Epithelial cell of proximal tubule (primary cell): ENCODE data around the gene GTF2I. TPM values are rescaled to one million over a fixed set of nuclear protein-coding genes. Genes with fewer than 3 reads are reported as not detected.
"Not testable (repeated sequence)": the region's sequence is repeated elsewhere in the genome, so short reads cannot be mapped to it uniquely, and the experiment has no call there.

Experiments
- DNase-seq: peaks from one replicate; pipeline ENCODE4 v3.0.0-alpha.2; 2011; ENCODE audit warnings: low read depth
- H3K4me3 ChIP-seq: 2 replicates; pipeline ENCODE4 v1.5.1; 2011; ENCODE audit warnings: low read depth, mild to moderate bottlenecking, low read length
- total RNA-seq: library from RNA; depleted of rRNA; stranded (reverse); fragments of >200 nt; gene quantifications from 2 replicates; pipeline ENCODE4 v1.2.3, GENCODE V29; 2015
- TF ChIP-seq, protein P1 (sequence below): conservative IDR thresholded peaks from 2 replicates; pipeline ENCODE4 v1.5.1; 2012; ENCODE audit warnings: low read depth, mild to moderate bottlenecking, low read length

GTF2I gene
- total RNA-seq, 1 donor from 2014 or later, result 101 TPM

DNA sequence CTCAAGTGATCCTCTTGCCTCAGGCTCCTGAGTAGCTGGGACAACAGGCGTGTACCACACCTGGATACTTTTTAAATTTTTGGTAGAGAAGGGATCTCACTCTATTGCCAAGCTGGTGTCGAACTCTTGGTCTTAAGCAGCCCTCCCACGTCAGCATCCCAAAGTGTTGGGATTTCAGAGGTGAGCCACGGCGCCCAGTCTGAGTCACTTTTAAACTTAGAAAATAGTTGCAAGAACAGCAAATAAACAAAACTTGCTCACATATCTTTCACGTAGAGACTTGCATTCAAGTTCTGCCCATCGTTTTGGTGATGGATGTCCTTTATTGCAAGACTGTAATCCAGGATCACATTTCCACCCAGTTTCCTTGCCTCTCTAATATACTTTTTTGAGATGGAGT, 16.6 kb downstream of the GTF2I start:
- H3K4me3 ChIP-seq, result no peak overlapping the region
- TF ChIP-seq, protein P1, sequence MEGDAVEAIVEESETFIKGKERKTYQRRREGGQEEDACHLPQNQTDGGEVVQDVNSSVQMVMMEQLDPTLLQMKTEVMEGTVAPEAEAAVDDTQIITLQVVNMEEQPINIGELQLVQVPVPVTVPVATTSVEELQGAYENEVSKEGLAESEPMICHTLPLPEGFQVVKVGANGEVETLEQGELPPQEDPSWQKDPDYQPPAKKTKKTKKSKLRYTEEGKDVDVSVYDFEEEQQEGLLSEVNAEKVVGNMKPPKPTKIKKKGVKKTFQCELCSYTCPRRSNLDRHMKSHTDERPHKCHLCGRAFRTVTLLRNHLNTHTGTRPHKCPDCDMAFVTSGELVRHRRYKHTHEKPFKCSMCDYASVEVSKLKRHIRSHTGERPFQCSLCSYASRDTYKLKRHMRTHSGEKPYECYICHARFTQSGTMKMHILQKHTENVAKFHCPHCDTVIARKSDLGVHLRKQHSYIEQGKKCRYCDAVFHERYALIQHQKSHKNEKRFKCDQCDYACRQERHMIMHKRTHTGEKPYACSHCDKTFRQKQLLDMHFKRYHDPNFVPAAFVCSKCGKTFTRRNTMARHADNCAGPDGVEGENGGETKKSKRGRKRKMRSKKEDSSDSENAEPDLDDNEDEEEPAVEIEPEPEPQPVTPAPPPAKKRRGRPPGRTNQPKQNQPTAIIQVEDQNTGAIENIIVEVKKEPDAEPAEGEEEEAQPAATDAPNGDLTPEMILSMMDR, result no peak
- no peak for DNase-seq

DNA sequence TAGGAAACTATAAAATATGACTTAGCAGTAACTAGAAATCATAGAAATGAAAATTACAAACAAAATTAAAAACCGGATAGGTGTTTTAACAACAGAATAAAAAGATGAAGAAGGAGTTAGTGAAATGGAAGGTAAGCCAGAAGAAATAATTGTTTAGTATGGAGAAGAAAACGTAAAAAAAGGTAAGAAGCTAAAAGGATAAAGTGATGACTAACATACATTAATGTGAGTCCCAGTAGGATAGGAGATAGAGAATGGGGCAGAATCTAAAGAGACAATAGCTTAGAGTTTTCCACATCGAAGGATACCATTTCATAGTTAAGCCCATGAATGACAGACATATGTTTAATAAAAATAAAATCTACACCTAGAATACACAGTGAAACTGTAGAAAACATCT, 25.3 kb downstream of the GTF2I start:
- H3K4me3 ChIP-seq, result no peak overlapping the region
- TF ChIP-seq, protein P1, result no peak
- no peak for DNase-seq

DNA sequence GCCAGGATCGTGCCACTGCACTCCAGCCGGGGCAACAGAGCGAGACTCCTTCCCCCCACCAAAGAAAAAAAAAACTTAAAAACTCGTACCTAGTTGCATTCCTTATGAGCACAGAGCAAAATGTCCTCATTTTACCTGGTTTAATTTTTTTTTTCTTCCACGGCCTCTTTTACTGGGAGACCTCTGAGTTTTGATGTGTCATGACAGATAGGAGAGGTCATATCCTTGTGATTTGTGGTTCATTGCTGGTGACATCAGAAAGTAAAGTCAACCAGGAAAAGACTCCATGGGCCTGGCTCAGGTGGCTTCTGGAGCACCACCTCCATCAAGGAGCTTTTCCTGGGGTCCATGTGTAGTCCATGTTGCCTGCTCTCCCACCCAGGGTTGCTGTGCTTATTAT, 26.3 kb downstream of the GTF2I start:
- TF ChIP-seq, protein P1, result no peak
- H3K4me3 ChIP-seq, result no peak overlapping the region
- DNase-seq, result no peak

DNA sequence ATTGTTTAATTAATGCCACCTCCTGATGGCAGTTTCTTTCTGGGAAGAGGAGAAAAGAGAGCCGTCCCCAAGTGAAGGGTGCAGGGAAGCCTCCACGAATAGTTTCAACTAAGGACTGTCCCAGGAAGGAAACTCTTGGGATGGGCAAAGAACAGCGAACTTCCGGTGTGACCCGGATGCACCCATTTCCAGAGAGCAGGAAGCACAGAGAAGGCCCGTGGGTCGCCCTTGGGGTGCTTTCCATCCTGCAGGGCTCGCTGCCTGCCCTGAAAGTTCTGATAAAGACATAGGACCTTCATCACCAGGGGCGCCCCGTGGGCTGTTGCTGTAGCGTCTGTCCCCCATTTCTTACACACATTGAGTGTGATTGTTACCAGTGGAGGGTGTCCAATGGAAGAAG, 27.0 kb downstream of the GTF2I start:
- no peak overlapping the region for H3K4me3 ChIP-seq
- TF ChIP-seq, protein P1, result no peak
- DNase-seq, result no peak

DNA sequence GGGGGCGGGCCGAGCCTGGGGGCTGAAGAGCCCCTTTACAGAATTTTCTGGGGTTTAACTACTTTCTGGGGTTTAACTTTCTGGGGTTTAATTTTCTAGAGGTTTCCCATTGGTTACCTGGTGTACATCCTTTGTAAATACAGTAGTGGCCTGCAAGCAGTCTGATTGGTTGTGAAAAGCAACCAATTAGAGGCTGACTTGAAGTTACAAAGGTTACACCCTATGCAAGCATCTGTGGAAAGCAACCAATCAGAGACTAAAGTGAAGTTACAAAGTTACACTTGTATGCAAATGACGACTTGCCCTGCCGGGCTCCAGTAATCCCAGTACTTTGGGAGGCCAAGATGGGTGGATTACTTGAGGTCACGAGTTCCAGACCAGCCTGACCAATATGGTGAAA, 27.4 kb downstream of the GTF2I start:
- H3K4me3 ChIP-seq, result no peak overlapping the region
- DNase-seq, result no peak
- TF ChIP-seq, protein P1, result no peak

DNA sequence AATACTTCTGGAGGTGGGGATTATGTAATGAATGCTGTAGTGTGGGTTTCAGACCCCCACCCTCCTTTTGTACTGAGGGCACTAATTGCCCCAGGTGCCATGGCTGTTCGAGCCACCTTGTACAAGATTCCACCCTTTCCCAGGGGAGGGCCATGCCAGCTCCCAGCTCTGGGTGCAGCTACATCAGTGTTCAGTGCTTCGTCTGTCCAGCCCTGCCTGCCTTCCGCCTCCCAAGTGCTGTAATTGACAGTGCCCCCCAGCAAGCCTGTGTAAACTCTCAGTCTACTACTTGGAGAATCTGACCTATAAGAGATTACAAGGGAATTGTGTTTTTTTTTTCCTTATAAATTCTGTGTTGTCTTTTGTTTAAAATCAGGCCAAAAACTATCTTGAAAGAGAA, 33.0 kb downstream of the GTF2I start:
- DNase-seq, result no peak
- TF ChIP-seq, protein P1, result no peak
- H3K4me3 ChIP-seq, result no peak overlapping the region

DNA sequence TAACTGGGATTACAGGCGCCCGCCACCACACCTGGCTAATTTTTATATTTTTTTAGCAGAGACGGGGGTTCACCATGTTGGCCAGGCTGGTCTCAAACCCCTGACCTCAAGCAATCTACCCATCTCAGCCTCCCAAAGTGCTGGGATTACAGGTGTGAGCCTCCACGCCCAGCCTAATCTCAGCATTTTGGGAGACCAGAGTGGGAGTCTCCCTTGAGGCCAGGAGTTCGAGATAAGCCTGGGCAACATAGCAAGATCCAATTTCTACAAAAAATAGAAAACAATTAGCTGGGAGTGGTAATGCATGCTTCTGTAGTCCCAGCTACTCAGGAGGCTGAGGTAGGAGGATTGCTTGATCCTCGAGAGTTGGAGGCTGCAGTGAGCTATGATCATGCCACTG, 46.9 kb downstream of the GTF2I start:
- DNase-seq, H3K4me3 ChIP-seq: not testable (repeated sequence)

DNA sequence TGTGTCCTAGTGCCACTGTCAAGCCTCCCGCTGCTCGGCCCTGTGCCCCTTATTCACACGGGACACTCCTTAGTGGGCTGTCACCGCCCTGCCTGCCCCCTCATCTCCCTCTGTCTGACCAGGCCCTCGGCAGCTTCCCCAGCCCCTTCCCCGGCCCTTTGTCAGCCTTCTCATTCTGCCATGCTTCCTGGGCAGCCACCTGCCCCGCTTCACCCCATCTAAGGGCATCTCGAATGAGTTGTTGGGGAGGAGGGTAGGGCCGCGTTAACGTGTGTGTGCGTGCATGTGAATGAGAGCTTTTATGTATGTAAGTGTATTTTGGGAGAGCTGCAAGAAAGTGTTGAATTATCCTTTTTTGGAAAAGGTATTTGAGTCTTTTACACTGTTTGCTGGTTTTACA, 49.7 kb downstream of the GTF2I start:
- TF ChIP-seq, protein P1, result no peak
- H3K4me3 ChIP-seq, result no peak overlapping the region
- no peak for DNase-seq
